ENCODE data around the gene ESRRB. TPM values are rescaled to one million over a fixed set of nuclear protein-coding genes. Genes with fewer than 3 reads are reported as not detected.

Gene ESRRB
- total RNA-seq, 2 experiments from 2014 or later: 0.47 TPM; not detected in 1

DNA sequence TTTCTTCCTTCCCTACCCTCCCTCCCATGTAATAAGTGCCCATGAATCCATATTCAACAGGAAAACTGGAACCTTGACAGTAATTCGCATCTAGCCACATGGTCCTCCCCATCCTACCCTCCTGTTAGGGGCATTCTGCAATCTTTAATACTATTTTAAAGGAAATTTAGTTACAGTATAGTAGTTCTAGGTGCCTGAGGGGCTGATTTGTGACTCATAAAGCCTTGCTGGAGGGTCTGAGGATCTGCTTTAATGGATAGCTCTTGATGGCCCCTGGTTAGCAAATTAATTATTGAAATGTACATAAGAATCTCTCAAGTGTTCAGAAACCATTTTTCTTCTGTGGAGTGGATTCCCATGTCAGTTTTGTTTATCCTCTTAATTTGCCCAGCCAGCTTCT lies 54.1 kb downstream of the ESRRB start:
- H3K4me3 ChIP-seq (ENCODE audit: low read depth, low read length, poor library complexity, severe bottlenecking): no peak overlapping the region
- H2AFZ ChIP-seq (ENCODE audit: low read length): no peak overlapping the region
- no TSS peak for BruUV-seq (replicated peaks)
- no peaks in the 10 kb centered on the region for H3K4me1 ChIP-seq (ENCODE audit: insufficient read depth, low read length, poor library complexity, severe bottlenecking)
- intact Hi-C loops (cut with micrococcal nuclease; ENCODE audit: unreplicated experiment): no loop called here
- TF ChIP-seq, protein P1, sequence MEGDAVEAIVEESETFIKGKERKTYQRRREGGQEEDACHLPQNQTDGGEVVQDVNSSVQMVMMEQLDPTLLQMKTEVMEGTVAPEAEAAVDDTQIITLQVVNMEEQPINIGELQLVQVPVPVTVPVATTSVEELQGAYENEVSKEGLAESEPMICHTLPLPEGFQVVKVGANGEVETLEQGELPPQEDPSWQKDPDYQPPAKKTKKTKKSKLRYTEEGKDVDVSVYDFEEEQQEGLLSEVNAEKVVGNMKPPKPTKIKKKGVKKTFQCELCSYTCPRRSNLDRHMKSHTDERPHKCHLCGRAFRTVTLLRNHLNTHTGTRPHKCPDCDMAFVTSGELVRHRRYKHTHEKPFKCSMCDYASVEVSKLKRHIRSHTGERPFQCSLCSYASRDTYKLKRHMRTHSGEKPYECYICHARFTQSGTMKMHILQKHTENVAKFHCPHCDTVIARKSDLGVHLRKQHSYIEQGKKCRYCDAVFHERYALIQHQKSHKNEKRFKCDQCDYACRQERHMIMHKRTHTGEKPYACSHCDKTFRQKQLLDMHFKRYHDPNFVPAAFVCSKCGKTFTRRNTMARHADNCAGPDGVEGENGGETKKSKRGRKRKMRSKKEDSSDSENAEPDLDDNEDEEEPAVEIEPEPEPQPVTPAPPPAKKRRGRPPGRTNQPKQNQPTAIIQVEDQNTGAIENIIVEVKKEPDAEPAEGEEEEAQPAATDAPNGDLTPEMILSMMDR (conservative IDR thresholded peaks at IDR 0.05; ENCODE audit: low read length): no peak
- TF ChIP-seq EZH2phosphoT487 (IDR thresholded peaks at IDR 0.05; ENCODE audit: borderline replicate concordance, low read depth, low read length): no peak
- no peaks in the 10 kb centered on the region for H3K79me2 ChIP-seq (ENCODE audit: insufficient read depth, low read depth, low read length)
- no peaks in the 10 kb centered on the region for H3K9me2 ChIP-seq (ENCODE audit: insufficient read depth, low read length)
- H4K20me1 ChIP-seq (ENCODE audit: insufficient read depth, low read length): no peaks in the 10 kb centered on the region
- no peak for DNase-seq (ENCODE audit: low spot score)
- no peaks in the 10 kb centered on the region for H3K36me3 ChIP-seq (ENCODE audit: insufficient read depth, low read length)
- no peak overlapping the region for H3K4me2 ChIP-seq (ENCODE audit: low read length)
- CTCF ChIA-PET (ENCODE audit: unreplicated experiment): no interaction called here
- POLR2A ChIA-PET: no interaction called here
- H3K9me3 ChIP-seq (ENCODE audit: low read length): no peaks in the 10 kb centered on the region
- H3K27ac ChIP-seq (ENCODE audit: low read depth, low read length, poor library complexity, severe bottlenecking): no peak overlapping the region

DNA sequence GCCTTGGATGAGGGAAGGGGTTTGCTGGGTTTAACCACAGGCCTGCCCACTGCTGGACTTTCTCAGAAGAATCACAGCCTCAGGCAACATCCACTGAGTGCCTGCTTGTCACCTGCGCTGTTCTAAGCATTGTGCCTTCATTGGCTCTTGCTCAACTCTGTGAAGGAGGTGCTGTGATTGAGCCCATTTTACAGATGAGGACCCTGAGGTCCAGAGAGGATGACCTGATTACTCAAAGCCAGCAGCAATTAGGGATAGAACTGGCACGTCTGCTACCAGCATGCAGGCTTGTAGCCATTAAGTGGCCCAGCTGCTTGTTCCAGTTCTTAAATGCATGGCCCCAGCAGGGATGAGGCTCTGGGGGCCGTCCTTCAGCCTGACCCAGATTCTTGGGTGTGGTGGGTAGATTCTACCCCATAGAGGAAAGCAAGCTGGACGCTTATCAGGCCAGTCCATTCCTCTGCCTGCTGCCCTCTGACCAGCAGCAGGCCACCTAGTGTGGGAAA lies 54.6 kb downstream of the ESRRB start:
- Histone ChIP-seq H3K4me3 (ENCODE audit: low read depth, low read length, poor library complexity, severe bottlenecking) (no peak overlapping the region), H3K79me2 (ENCODE audit: insufficient read depth, low read depth, low read length) (no peaks in the 10 kb centered on the region), H3K9me3 (ENCODE audit: low read length) (no peaks in the 10 kb centered on the region), H3K27ac (ENCODE audit: low read depth, low read length, poor library complexity, severe bottlenecking) (no peak overlapping the region), H3K4me2 (ENCODE audit: low read length) (no peak overlapping the region), H3K36me3 (ENCODE audit: insufficient read depth, low read length) (no peaks in the 10 kb centered on the region), H3K4me1 (ENCODE audit: insufficient read depth, low read length, poor library complexity, severe bottlenecking) (no peaks in the 10 kb centered on the region), H3K9me2 (ENCODE audit: insufficient read depth, low read length) (no peaks in the 10 kb centered on the region), H4K20me1 (ENCODE audit: insufficient read depth, low read length) (no peaks in the 10 kb centered on the region), H2AFZ (ENCODE audit: low read length) (no peak overlapping the region)
- POLR2A ChIA-PET: no interaction called here
- DNase-seq (ENCODE audit: low spot score): no peak
- BruUV-seq (replicated peaks): no TSS peak
- CTCF ChIA-PET (ENCODE audit: unreplicated experiment): no interaction called here
- TF ChIP-seq EZH2phosphoT487 (IDR thresholded peaks at IDR 0.05; ENCODE audit: borderline replicate concordance, low read depth, low read length): no peak
- TF ChIP-seq, protein P1 (conservative IDR thresholded peaks at IDR 0.05; ENCODE audit: low read length): no peak
- intact Hi-C loops (cut with micrococcal nuclease; ENCODE audit: unreplicated experiment): no loop called here

DNA sequence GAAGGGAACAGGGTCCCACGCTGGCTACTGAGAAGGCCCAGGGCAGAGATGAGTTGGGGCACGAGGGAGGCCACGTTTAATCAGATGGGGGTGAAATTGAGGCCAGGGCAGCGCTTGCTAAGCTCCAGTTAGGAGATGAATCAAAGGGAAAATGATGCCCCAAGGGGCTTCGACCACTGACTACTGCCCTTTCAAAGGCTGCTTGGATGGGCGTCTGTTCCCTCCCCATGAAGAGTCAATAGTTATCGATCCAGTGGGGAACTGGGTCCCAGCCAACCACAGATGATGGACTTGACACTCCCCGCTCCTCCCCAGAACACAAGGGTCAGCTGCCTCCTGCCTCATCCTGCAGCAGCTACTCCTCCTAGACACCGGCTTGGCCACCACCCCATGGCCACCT lies 55.6 kb downstream of the ESRRB start:
- Histone ChIP-seq H3K9me3 (ENCODE audit: low read length) (no peaks in the 10 kb centered on the region), H3K27ac (ENCODE audit: low read depth, low read length, poor library complexity, severe bottlenecking) (no peak overlapping the region), H2AFZ (ENCODE audit: low read length) (no peak overlapping the region), H3K79me2 (ENCODE audit: insufficient read depth, low read depth, low read length) (no peaks in the 10 kb centered on the region), H3K9me2 (ENCODE audit: insufficient read depth, low read length) (no peaks in the 10 kb centered on the region), H3K36me3 (ENCODE audit: insufficient read depth, low read length) (no peaks in the 10 kb centered on the region), H3K4me2 (ENCODE audit: low read length) (no peak overlapping the region), H3K4me3 (ENCODE audit: low read depth, low read length, poor library complexity, severe bottlenecking) (no peak overlapping the region), H4K20me1 (ENCODE audit: insufficient read depth, low read length) (no peaks in the 10 kb centered on the region), H3K4me1 (ENCODE audit: insufficient read depth, low read length, poor library complexity, severe bottlenecking) (no peaks in the 10 kb centered on the region)
- no TSS peak for BruUV-seq (replicated peaks)
- ChIA-PET POLR2A (no interaction called here), CTCF (ENCODE audit: unreplicated experiment) (no interaction called here)
- TF ChIP-seq, protein P1 (conservative IDR thresholded peaks at IDR 0.05; ENCODE audit: low read length): no peak
- no peak for TF ChIP-seq EZH2phosphoT487 (IDR thresholded peaks at IDR 0.05; ENCODE audit: borderline replicate concordance, low read depth, low read length)
- intact Hi-C loops (cut with micrococcal nuclease; ENCODE audit: unreplicated experiment): no loop called here
- no peak for DNase-seq (ENCODE audit: low spot score)
